Neuronal stem cell (in vitro differentiated cells): ENCODE data around the gene FGL2.
"Not testable (repeated sequence)": the region's sequence is repeated elsewhere in the genome, so short reads cannot be mapped to it uniquely, and the experiment has no call there.

Experiments
- DNase-seq: peaks from one replicate; pipeline ENCODE4 v3.0.0-alpha.2; 2013; ENCODE audit warnings: low spot score
- H2AFZ ChIP-seq: one replicate; pipeline ENCODE4 v1.6.1; 2013; ENCODE audit warnings: mild to moderate bottlenecking, low read length, inconsistent platforms
- H2AK5ac ChIP-seq: 2 replicates; pipeline ENCODE4 v1.6.1; 2013; ENCODE audit warnings: low read depth, mild to moderate bottlenecking, inconsistent platforms, low read length, moderate library complexity, mixed read lengths
- H2BK120ac ChIP-seq: 2 replicates; pipeline ENCODE4 v1.6.1; 2013; ENCODE audit warnings: low read depth, mild to moderate bottlenecking, inconsistent platforms, low read length, moderate library complexity, mixed read lengths
- H2BK12ac ChIP-seq: one replicate; pipeline ENCODE4 v1.6.1; 2013; ENCODE audit warnings: low read length, inconsistent platforms
- H2BK15ac ChIP-seq: 2 replicates; pipeline ENCODE4 v1.6.1; 2013; ENCODE audit warnings: mild to moderate bottlenecking, low read length, inconsistent platforms, mixed read lengths
- H2BK5ac ChIP-seq: one replicate; pipeline ENCODE4 v1.6.1; 2013; ENCODE audit warnings: inconsistent platforms, mild to moderate bottlenecking, low read length, moderate library complexity
- H3K14ac ChIP-seq: one replicate; pipeline ENCODE4 v1.6.1; 2013; ENCODE audit warnings: low read length, inconsistent platforms
- H3K18ac ChIP-seq: 2 replicates; pipeline ENCODE4 v1.6.1; 2013; ENCODE audit warnings: low read length, inconsistent platforms
- H3K23ac ChIP-seq: 2 replicates; pipeline ENCODE4 v1.6.1; 2013; ENCODE audit warnings: low read depth, mild to moderate bottlenecking, mixed read lengths, low read length, inconsistent platforms; ENCODE audit not compliant: poor library complexity
- H3K27ac ChIP-seq: replicated peaks from 3 replicates; pipeline ENCODE4 v1.5.1; 2013; ENCODE audit warnings: low read length, inconsistent platforms
- H3K27me3 ChIP-seq, 3 experiments: 2 replicates each; pipeline ENCODE4 v1.6.1; 2013; ENCODE audit warnings: low read length in 3 of 3, mild to moderate bottlenecking in 2 of 3, inconsistent platforms in 1 of 3, low read depth in 1 of 3, mixed read lengths in 1 of 3, moderate library complexity in 1 of 3; ENCODE audit not compliant: control insufficient read depth in 3 of 3, insufficient read depth in 3 of 3
- H3K36me3 ChIP-seq, 2 donors: replicated peaks in 1 of 2; 2 replicates each; pipeline ENCODE4 v1.6.1; 2013; ENCODE audit warnings: low read length in 2 of 2; ENCODE audit not compliant: control insufficient read depth in 2 of 2, insufficient read depth in 2 of 2
- H3K4ac ChIP-seq: 2 replicates; pipeline ENCODE4 v1.6.1; 2013; ENCODE audit warnings: inconsistent platforms, mild to moderate bottlenecking, low read length, moderate library complexity
- H3K4me1 ChIP-seq, 2 donors: 1 replicate in 1 of 2; 2 replicates in 1 of 2; pipeline ENCODE4 v1.6.1; 2013; ENCODE audit warnings: low read length in 2 of 2, low read depth in 1 of 2; ENCODE audit not compliant: control insufficient read depth in 2 of 2, insufficient read depth in 1 of 2
- H3K4me2 ChIP-seq: one replicate; pipeline ENCODE4 v1.6.1; 2013; ENCODE audit warnings: mild to moderate bottlenecking, low read length, inconsistent platforms; ENCODE audit not compliant: insufficient read depth, poor library complexity, severe bottlenecking
- H3K4me3 ChIP-seq, 2 donors: 2 replicates each; pipeline ENCODE4 v1.5.1; 2013; ENCODE audit warnings: low read length in 2 of 2, mild to moderate bottlenecking in 2 of 2, inconsistent platforms in 1 of 2, moderate library complexity in 1 of 2
- H3K79me1 ChIP-seq: one replicate; pipeline ENCODE4 v1.6.1; 2013; ENCODE audit warnings: low read depth, mild to moderate bottlenecking, inconsistent platforms, low read length, moderate library complexity
- H3K9ac ChIP-seq: one replicate; pipeline ENCODE4 v1.6.1; 2013; ENCODE audit warnings: mild to moderate bottlenecking, low read depth, low read length, inconsistent platforms; ENCODE audit not compliant: poor library complexity
- H3K9me3 ChIP-seq, 2 donors: replicated peaks in 1 of 2; 2 replicates each; pipeline versions ENCODE3 to v1.6.1; 2013; ENCODE audit warnings: low read length in 2 of 2, mild to moderate bottlenecking in 2 of 2, inconsistent platforms in 1 of 2, low read depth in 1 of 2, mixed read lengths in 1 of 2, moderate library complexity in 1 of 2; ENCODE audit not compliant: control insufficient read depth in 2 of 2, insufficient read depth in 1 of 2
- H4K8ac ChIP-seq: one replicate; pipeline ENCODE4 v1.6.1; 2013; ENCODE audit warnings: low read depth, mild to moderate bottlenecking, inconsistent platforms, low read length, moderate library complexity
- H4K91ac ChIP-seq: one replicate; pipeline ENCODE4 v1.6.1; 2013; ENCODE audit warnings: low read length, low read depth, mild to moderate bottlenecking, inconsistent platforms; ENCODE audit not compliant: poor library complexity
- WGBS, 2 donors: extraction: QIAGEN DNeasy Blood & Tissue Kit; methylation state at CpG; one replicate each; pipeline ENCODE4 v1.1.7; 2013; ENCODE audit warnings: missing lambda C conversion rate in 2 of 2, mixed read lengths in 1 of 2; ENCODE audit not compliant: insufficient read length in 2 of 2, insufficient replicate concordance in 1 of 2; ENCODE audit errors: extremely low coverage in 2 of 2; 5-methylcytosine and 5-hydroxymethylcytosine counted together

The FGL2 gene

GRCh38 chr7:77175274-77175800 lies 24.3 kb downstream of the FGL2 start:
- not testable (repeated sequence) for H3K4me3 ChIP-seq, H4K8ac ChIP-seq, H3K27ac ChIP-seq, H2BK5ac ChIP-seq, H3K9me3 ChIP-seq, H3K79me1 ChIP-seq, H2AFZ ChIP-seq, H2BK120ac ChIP-seq, H3K4me2 ChIP-seq, DNase-seq, H3K36me3 ChIP-seq, H3K4ac ChIP-seq, H4K91ac ChIP-seq, H3K4me1 ChIP-seq, H3K14ac ChIP-seq, H2BK12ac ChIP-seq, H3K18ac ChIP-seq, H2BK15ac ChIP-seq, H3K27me3 ChIP-seq, H3K23ac ChIP-seq, H3K9ac ChIP-seq, H2AK5ac ChIP-seq
- no CpG with 5 or more reads among the region's 3 CpGs for WGBS, 2 donors

- not testable (repeated sequence) for H2BK120ac ChIP-seq, H3K4ac ChIP-seq, H3K14ac ChIP-seq, H3K9me3 ChIP-seq, H2BK5ac ChIP-seq, H4K91ac ChIP-seq, H2BK15ac ChIP-seq, H3K36me3 ChIP-seq, H3K4me1 ChIP-seq, H3K9ac ChIP-seq, H3K4me2 ChIP-seq, H3K79me1 ChIP-seq, H3K23ac ChIP-seq, H3K18ac ChIP-seq, DNase-seq, H3K27ac ChIP-seq, H2AFZ ChIP-seq, H3K27me3 ChIP-seq, H4K8ac ChIP-seq, H2BK12ac ChIP-seq, H3K4me3 ChIP-seq, H2AK5ac ChIP-seq
- no CpG with 5 or more reads among the region's 4 CpGs for WGBS, 2 donors
Observed at GRCh38 chr7:77174418-77174817, 25.2 kb downstream of the FGL2 start.

GRCh38 chr7:77172437-77173172 lies 27.0 kb downstream of the FGL2 start:
- H2AFZ ChIP-seq, H3K9ac ChIP-seq, H4K8ac ChIP-seq, H2BK120ac ChIP-seq, H3K18ac ChIP-seq, DNase-seq, H3K4me3 ChIP-seq, H3K27me3 ChIP-seq, H3K36me3 ChIP-seq, H2BK5ac ChIP-seq, H3K79me1 ChIP-seq, H3K27ac ChIP-seq, H3K23ac ChIP-seq, H3K14ac ChIP-seq, H2BK12ac ChIP-seq, H3K4ac ChIP-seq, H2BK15ac ChIP-seq, H3K4me1 ChIP-seq, H3K9me3 ChIP-seq, H2AK5ac ChIP-seq, H4K91ac ChIP-seq, H3K4me2 ChIP-seq: not testable (repeated sequence)
- WGBS, 2 donors = no CpG with 5 or more reads among the region's 6 CpGs

- not testable (repeated sequence) for H3K4ac ChIP-seq, H3K4me3 ChIP-seq, H3K18ac ChIP-seq, H3K9me3 ChIP-seq, H4K91ac ChIP-seq, H2AFZ ChIP-seq, H3K4me1 ChIP-seq, H3K79me1 ChIP-seq, H3K4me2 ChIP-seq, H3K27me3 ChIP-seq, H2AK5ac ChIP-seq, H2BK15ac ChIP-seq, H3K23ac ChIP-seq, DNase-seq, H3K14ac ChIP-seq, H3K9ac ChIP-seq, H3K27ac ChIP-seq, H2BK120ac ChIP-seq, H3K36me3 ChIP-seq, H2BK5ac ChIP-seq, H2BK12ac ChIP-seq, H4K8ac ChIP-seq
- no CpG with 5 or more reads among the region's 4 CpGs for WGBS, 2 donors
Observed at GRCh38 chr7:77171073-77171472, 28.5 kb downstream of the FGL2 start.
